CD4-positive, alpha-beta T cell treated with Interleukin-17A for 1 hour (primary cell): Measurements from ENCODE around the gene TPPP3.

Experiments used
- DNase-seq: peaks from one replicate; pipeline ENCODE4 v3.0.0-alpha.2; 2020

TPPP3 gene

GRCh38 chr16:67393111-67393787 lies at the start of gene TPPP3:
TSS of gene TPPP3 (minus strand) at chr16:67393498. CDS start at chr16:67391111, 2,387 bp downstream.
- peak; percentile 64 for DNase-seq

GRCh38 chr16:67442581-67443255 lies 49.4 kb upstream of the TPPP3 start:
- no peak for DNase-seq

GRCh38 chr16:67441907-67442306 lies 48.6 kb upstream of the TPPP3 start:
- DNase-seq: no peak

- DNase-seq: no peak
Measured at GRCh38 chr16:67441271-67441753, 48.0 kb upstream of the TPPP3 start.

GRCh38 chr16:67438824-67439393 lies 45.6 kb upstream of the TPPP3 start:
- no peak for DNase-seq

- DNase-seq: no peak
Measured at GRCh38 chr16:67438098-67438791, 44.9 kb upstream of the TPPP3 start.

- no peak for DNase-seq
Measured at GRCh38 chr16:67437513-67437912, 44.2 kb upstream of the TPPP3 start.

- DNase-seq: no peak
Measured at GRCh38 chr16:67436640-67437193, 43.4 kb upstream of the TPPP3 start.

GRCh38 chr16:67435758-67436164 lies 42.5 kb upstream of the TPPP3 start:
- DNase-seq: no peak

- no peak for DNase-seq
Measured at GRCh38 chr16:67433131-67433719, 39.9 kb upstream of the TPPP3 start.

GRCh38 chr16:67432506-67432890 lies 39.2 kb upstream of the TPPP3 start:
- DNase-seq: no peak

- DNase-seq: no peak
Measured at GRCh38 chr16:67431775-67432505, 38.6 kb upstream of the TPPP3 start.

- DNase-seq: peak; percentile 24
Measured at GRCh38 chr16:67430977-67431774, 37.9 kb upstream of the TPPP3 start, which contains the start of gene HSD11B2. TSS of gene HSD11B2 (plus strand) at chr16:67431121. CDS start at chr16:67431249, 128 bp downstream.

GRCh38 chr16:67430504-67430976 lies 37.2 kb upstream of the TPPP3 start:
- no peak for DNase-seq

- DNase-seq: no peak
Measured at GRCh38 chr16:67429799-67430503, 36.7 kb upstream of the TPPP3 start.

GRCh38 chr16:67429053-67429798 lies 35.9 kb upstream of the TPPP3 start:
- no peak for DNase-seq

- DNase-seq: peak; percentile 52
Measured at GRCh38 chr16:67428146-67428731, 34.9 kb upstream of the TPPP3 start.

GRCh38 chr16:67426950-67427349 lies 33.7 kb upstream of the TPPP3 start:
- DNase-seq: no peak

GRCh38 chr16:67426022-67426421 lies 32.7 kb upstream of the TPPP3 start:
- DNase-seq: no peak
